ENCODE data around the gene LGALS4. TPM values are rescaled to one million over a fixed set of nuclear protein-coding genes. Genes with fewer than 3 reads are reported as not detected.

LGALS4 gene
- total RNA-seq, 1 experiment from 2014 or later = not detected

DNA sequence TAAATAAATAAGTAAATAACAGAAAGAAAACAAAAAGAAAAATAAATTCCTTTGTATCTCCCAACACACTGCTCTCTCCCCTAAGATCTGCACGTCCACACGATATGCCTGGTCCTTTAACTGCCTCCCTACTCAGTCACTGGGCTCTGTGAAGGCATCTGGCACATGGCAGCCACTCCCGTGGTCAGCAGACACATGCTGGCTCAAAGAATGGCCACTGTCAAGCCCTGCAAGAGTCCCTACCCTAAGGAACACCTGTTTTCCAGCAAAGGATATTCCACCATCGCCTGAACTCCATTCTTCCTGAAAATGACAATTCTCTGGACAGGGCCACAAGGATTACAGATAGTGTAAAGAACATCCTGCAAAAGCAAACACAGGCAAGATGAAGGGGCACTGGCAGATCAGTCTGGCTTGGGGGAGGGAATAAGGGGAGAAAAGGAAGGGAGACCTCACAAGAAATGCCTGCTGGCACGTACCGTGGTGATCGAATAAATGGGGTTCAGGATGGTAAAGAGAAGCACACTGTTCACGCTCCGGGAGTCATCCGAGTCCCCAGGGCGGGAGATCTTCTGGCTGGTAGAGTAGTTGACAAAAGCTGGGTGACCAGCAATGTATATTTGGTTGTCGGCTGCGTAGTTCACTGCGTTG lies 32.8 kb upstream of the LGALS4 start:
- Mint-ChIP-seq H3K27ac (ENCODE audit: low read depth, unreplicated experiment) (peak overlapping the region; percentile 31), H3K27me3 (ENCODE audit: insufficient read depth, unreplicated experiment) (no peaks in the 10 kb centered on the region), H3K4me3 (ENCODE audit: unreplicated experiment) (no peak overlapping the region), H3K9me3 (ENCODE audit: unreplicated experiment) (no peaks in the 10 kb centered on the region), H3K36me3 (ENCODE audit: insufficient read depth, unreplicated experiment) (peaks cover 94% of the 10 kb centered on the region), H3K4me1 (ENCODE audit: insufficient read depth, unreplicated experiment) (peaks cover 27% of the 10 kb centered on the region)
- POLR2A ChIA-PET = no interaction called here
- CTCF ChIA-PET = interaction anchor here (0.6 kb wide), 1 partner anchor 76 kb away, joined by 3 read pairs; no protein-coding TSS in a partner anchor
- intact Hi-C loops (cut with micrococcal nuclease) = no loop called here
- no TSS peak for BruUV-seq (replicated peaks)
- DNase-seq (ENCODE audit: unreplicated experiment) = no peak
- TF ChIP-seq, protein P1, sequence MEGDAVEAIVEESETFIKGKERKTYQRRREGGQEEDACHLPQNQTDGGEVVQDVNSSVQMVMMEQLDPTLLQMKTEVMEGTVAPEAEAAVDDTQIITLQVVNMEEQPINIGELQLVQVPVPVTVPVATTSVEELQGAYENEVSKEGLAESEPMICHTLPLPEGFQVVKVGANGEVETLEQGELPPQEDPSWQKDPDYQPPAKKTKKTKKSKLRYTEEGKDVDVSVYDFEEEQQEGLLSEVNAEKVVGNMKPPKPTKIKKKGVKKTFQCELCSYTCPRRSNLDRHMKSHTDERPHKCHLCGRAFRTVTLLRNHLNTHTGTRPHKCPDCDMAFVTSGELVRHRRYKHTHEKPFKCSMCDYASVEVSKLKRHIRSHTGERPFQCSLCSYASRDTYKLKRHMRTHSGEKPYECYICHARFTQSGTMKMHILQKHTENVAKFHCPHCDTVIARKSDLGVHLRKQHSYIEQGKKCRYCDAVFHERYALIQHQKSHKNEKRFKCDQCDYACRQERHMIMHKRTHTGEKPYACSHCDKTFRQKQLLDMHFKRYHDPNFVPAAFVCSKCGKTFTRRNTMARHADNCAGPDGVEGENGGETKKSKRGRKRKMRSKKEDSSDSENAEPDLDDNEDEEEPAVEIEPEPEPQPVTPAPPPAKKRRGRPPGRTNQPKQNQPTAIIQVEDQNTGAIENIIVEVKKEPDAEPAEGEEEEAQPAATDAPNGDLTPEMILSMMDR (IDR thresholded peaks at IDR 0.05; ENCODE audit: unreplicated experiment) = no peak

- peaks cover 98% of the 10 kb centered on the region for H3K36me3 Mint-ChIP-seq (ENCODE audit: insufficient read depth, unreplicated experiment)
- no peaks in the 10 kb centered on the region for H3K9me3 Mint-ChIP-seq (ENCODE audit: unreplicated experiment)
- TF ChIP-seq, protein P1 (IDR thresholded peaks at IDR 0.05; ENCODE audit: unreplicated experiment) = no peak
- ChIA-PET CTCF (interaction anchor here (0.6 to 0.7 kb wide), 3 partner anchors 116 to 300 kb away, joined by 3 read pairs; no protein-coding TSS in a partner anchor), POLR2A (interaction anchor here (0.5 kb wide), 1 partner anchor 159 kb away, joined by 5 read pairs; no protein-coding TSS in a partner anchor)
- H3K4me1 Mint-ChIP-seq (ENCODE audit: insufficient read depth, unreplicated experiment) = peaks cover 33% of the 10 kb centered on the region
- no peak overlapping the region for H3K4me3 Mint-ChIP-seq (ENCODE audit: unreplicated experiment)
- intact Hi-C loops (cut with micrococcal nuclease) = no loop called here
- DNase-seq (ENCODE audit: unreplicated experiment) = no peak
- no TSS peak for BruUV-seq (replicated peaks)
- no peak overlapping the region for H3K27ac Mint-ChIP-seq (ENCODE audit: low read depth, unreplicated experiment)
- no peaks in the 10 kb centered on the region for H3K27me3 Mint-ChIP-seq (ENCODE audit: insufficient read depth, unreplicated experiment)
Observed at GRCh38 chr19:38844093-38844686, 31.4 kb upstream of the LGALS4 start.

DNA sequence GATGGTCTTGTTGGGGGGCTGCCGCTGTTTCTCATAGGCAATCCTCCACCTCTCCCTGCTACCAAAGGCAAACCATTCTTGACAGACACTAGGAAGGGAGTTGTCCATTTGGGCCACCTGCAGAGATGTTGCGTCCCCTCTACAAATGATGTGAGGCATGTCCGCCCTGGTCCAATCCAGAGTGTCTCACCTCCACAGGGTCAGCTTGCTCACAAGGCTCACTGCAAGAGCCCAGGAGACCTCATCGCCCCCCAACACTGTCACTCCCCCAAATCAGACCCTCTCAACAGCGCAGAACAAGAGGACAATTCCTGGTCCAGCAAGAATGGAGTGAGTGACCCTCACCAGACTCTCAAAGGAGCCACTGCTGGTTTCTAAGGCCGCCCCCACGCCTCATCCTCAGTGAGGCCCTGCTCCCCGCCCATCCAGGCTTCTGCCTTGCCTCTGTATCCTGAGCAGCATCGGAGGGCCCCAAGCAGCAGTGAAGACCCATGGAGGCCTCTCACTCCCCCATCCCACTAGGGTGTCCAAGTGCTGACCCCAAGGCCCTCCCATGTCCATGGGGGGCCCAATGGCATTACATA lies 30.5 kb upstream of the LGALS4 start:
- no peaks in the 10 kb centered on the region for H3K27me3 Mint-ChIP-seq (ENCODE audit: insufficient read depth, unreplicated experiment)
- DNase-seq (ENCODE audit: unreplicated experiment) = no peak
- no peak overlapping the region for H3K4me3 Mint-ChIP-seq (ENCODE audit: unreplicated experiment)
- H3K36me3 Mint-ChIP-seq (ENCODE audit: insufficient read depth, unreplicated experiment) = peaks cover 98% of the 10 kb centered on the region
- peaks cover 38% of the 10 kb centered on the region for H3K4me1 Mint-ChIP-seq (ENCODE audit: insufficient read depth, unreplicated experiment)
- no TSS peak for BruUV-seq (replicated peaks)
- no peaks in the 10 kb centered on the region for H3K9me3 Mint-ChIP-seq (ENCODE audit: unreplicated experiment)
- intact Hi-C loops (cut with micrococcal nuclease) = no loop called here
- ChIA-PET CTCF (interaction anchor here (0.7 kb wide), 1 partner anchor 115 kb away, joined by 3 read pairs; no protein-coding TSS in a partner anchor), POLR2A (no interaction called here)
- H3K27ac Mint-ChIP-seq (ENCODE audit: low read depth, unreplicated experiment) = no peak overlapping the region
- TF ChIP-seq, protein P1 (IDR thresholded peaks at IDR 0.05; ENCODE audit: unreplicated experiment) = no peak

DNA sequence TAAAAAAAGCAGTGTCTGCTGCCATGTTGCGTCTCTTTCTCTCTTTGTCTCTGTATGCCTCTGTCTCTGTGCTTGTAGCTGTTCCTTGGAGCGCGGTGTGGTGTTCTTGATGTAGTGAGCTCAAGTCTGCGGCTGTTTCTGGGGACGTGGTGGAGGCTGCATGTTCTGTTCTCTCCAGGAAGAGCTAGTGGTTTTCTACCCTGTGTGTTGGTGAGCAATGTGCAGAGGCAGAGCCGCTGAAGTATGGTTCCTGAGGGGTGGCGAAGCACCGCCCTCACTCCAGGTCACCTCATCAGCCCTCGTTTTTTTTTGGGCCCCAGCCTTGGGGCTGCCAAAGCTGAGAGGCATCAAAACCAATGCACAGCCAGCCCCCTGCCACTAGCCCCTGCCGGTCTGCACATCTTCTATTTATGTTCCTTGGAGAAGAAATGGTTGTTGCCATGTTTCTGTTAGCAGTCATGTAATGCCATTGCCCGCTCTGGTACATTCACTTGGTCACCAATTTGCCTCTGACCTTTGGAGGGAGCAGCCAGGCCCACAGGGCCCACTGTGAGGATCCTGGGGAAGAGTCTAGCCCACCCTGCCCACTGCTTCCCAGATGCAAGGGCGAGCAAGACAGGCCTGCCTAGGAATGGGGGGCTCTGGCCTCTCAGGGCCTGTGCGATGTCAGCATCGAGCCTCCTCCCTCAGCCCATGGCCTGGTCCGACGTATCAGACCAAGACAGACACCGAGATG lies 29.9 kb upstream of the LGALS4 start:
- TF ChIP-seq, protein P1 (IDR thresholded peaks at IDR 0.05; ENCODE audit: unreplicated experiment) = no peak
- no peak for DNase-seq (ENCODE audit: unreplicated experiment)
- Mint-ChIP-seq H3K27me3 (ENCODE audit: insufficient read depth, unreplicated experiment) (no peaks in the 10 kb centered on the region), H3K4me1 (ENCODE audit: insufficient read depth, unreplicated experiment) (peaks cover 32% of the 10 kb centered on the region), H3K9me3 (ENCODE audit: unreplicated experiment) (no peaks in the 10 kb centered on the region), H3K4me3 (ENCODE audit: unreplicated experiment) (no peak overlapping the region), H3K36me3 (ENCODE audit: insufficient read depth, unreplicated experiment) (peaks cover 100% of the 10 kb centered on the region), H3K27ac (ENCODE audit: low read depth, unreplicated experiment) (no peak overlapping the region)
- ChIA-PET POLR2A (no interaction called here), CTCF (interaction anchor here (0.6 to 1.2 kb wide), 3 partner anchors 89 to 440 kb away, joined by 3 to 4 read pairs (median 4); partner anchors contain the start of gene FAM98C)
- intact Hi-C loops (cut with micrococcal nuclease) = no loop called here
- BruUV-seq (replicated peaks) = no TSS peak

Measured in MCF 10A (cell line).